Uterus (tissue), 4 donors: ENCODE data around the gene CDT1. TPM values are rescaled to one million over a fixed set of nuclear protein-coding genes. Genes with fewer than 3 reads are reported as not detected.
"Not testable (repeated sequence)": the region's sequence is repeated elsewhere in the genome, so short reads cannot be mapped to it uniquely, and the experiment has no call there.

ENCODE experiments used
- DNase-seq, 2 donors: peaks; one replicate each; pipeline ENCODE4 v3.0.0-alpha.2; 2019 to 2020
- H3K27ac ChIP-seq, 2 donors: fragments of 200-600 bp; sonication (generic); 1 replicate in 1 of 2; 2 replicates in 1 of 2; pipeline ENCODE4 v1.5.1; 2016 to 2018
- H3K27me3 ChIP-seq, 2 donors: fragments of 200-600 bp; sonication (generic); one replicate each; pipeline ENCODE4 v1.5.1; 2018 to 2019; ENCODE audit warnings: control low read depth in 1 of 2
- H3K36me3 ChIP-seq, 2 donors: fragments of 200-600 bp; sonication (generic); one replicate each; pipeline ENCODE4 v1.5.1; 2019; ENCODE audit warnings: control low read depth in 1 of 2
- H3K4me1 ChIP-seq, 2 donors: fragments of 200-600 bp; sonication (generic); one replicate each; pipeline ENCODE4 v1.5.1; 2018 to 2019; ENCODE audit warnings: control low read depth in 1 of 2
- H3K4me3 ChIP-seq, 2 donors: fragments of 200-600 bp; sonication (generic); 1 replicate in 1 of 2; 2 replicates in 1 of 2; pipeline ENCODE4 v1.5.1; 2018 to 2019; ENCODE audit warnings: mild to moderate bottlenecking in 1 of 2
- H3K9me3 ChIP-seq, 2 donors: fragments of 200-600 bp; sonication (generic); one replicate each; pipeline ENCODE4 v1.5.1; 2019; ENCODE audit warnings: control low read depth in 1 of 2
- POLR2A ChIP-seq, 2 donors: fragments of 450-650 bp; IDR thresholded peaks; one replicate each; pipeline ENCODE4 v1.6.1; 2016; ENCODE audit warnings: antibody characterized with exemption in 2 of 2, mild to moderate bottlenecking in 1 of 2, moderate library complexity in 1 of 2
- intact Hi-C: fragments of 100-400 bp; cut with DNase I; formaldehyde crosslinking; loops from one replicate; pipeline ENCODE4 v1.15.1; 2023; ENCODE audit warnings: low total_unique reads
- total RNA-seq, 4 donors: library from RNA; depleted of rRNA in 3 of 4; stranded (reverse); fragments of >200 nt in 3 of 4; gene quantifications; one replicate each; pipeline versions ENCODE4 v1.1.0 to v1.2.4, GENCODE V29; 2014 to 2023
- TF ChIP-seq, protein P1 (sequence below), 4 experiments: fragments of 200-600 bp in 2 of 4; fragments of 450-650 bp in 2 of 4; sonication (generic) in 2 of 4; IDR thresholded peaks; one replicate each; pipeline ENCODE4 v1.5.1; 2016 to 2019; ENCODE audit warnings: antibody characterized with exemption in 4 of 4, mild to moderate bottlenecking in 2 of 4, moderate library complexity in 1 of 4
- donor health status: DM: yes; HTN: yes; CAD: no.

The CDT1 gene
- total RNA-seq, 4 donors from 2014 or later: 0.34 to 6.6 TPM; not detected in 2

DNA sequence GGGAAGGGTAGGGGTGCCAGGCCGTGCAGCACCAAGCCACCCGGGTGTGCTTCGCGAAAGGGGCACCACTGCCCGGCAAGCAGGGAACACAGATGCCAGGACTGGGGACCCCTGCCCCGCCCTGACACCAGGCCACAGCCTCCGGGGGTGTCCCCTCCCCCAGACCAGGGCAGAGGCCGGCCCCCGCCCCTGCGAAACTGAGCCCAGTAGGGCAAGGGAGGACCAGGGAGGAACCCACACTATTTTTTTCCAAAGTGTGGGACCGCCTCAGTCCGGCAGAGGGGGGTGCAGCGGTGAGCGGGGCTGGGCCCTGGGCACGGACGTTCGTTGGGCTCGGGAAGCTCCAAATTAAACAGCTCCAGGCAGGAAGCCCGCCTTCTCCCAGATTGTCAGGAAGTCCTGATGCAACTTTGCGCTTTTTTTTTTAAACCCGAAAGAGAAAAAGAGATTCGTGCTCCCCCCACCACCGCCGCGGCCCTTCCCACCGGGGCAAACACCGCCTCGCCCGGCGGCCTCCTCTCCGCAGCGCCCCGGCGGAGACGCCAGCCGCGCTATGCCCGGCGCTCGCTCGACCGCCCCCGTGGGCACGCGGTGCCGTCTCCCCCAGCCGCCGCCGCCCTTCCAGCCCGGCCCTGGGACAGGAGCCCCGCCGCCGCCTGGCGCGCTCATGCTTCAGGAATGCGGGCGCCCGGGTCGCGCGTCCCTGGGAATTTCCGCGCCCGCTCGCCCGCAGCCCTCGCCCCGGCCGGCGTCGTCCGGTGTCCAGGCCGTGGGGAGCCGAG lies 19.3 kb upstream of the CDT1 start:
- TF ChIP-seq POLR2A (IDR thresholded peaks at IDR 0.05): no peak
- TF ChIP-seq, protein P1, sequence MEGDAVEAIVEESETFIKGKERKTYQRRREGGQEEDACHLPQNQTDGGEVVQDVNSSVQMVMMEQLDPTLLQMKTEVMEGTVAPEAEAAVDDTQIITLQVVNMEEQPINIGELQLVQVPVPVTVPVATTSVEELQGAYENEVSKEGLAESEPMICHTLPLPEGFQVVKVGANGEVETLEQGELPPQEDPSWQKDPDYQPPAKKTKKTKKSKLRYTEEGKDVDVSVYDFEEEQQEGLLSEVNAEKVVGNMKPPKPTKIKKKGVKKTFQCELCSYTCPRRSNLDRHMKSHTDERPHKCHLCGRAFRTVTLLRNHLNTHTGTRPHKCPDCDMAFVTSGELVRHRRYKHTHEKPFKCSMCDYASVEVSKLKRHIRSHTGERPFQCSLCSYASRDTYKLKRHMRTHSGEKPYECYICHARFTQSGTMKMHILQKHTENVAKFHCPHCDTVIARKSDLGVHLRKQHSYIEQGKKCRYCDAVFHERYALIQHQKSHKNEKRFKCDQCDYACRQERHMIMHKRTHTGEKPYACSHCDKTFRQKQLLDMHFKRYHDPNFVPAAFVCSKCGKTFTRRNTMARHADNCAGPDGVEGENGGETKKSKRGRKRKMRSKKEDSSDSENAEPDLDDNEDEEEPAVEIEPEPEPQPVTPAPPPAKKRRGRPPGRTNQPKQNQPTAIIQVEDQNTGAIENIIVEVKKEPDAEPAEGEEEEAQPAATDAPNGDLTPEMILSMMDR (IDR thresholded peaks at IDR 0.05): peak; percentile 33 to 65 (median 48)
- H3K4me3 ChIP-seq: peak overlapping the region; percentile 44 to 97
- intact Hi-C loops: no loop called here
- no peaks in the 10 kb centered on the region for H3K36me3 ChIP-seq
- peaks cover 0 to 9% of the 10 kb centered on the region in 2 donors for H3K4me1 ChIP-seq
- H3K27me3 ChIP-seq: no peaks in the 10 kb centered on the region
- H3K9me3 ChIP-seq: no peaks in the 10 kb centered on the region
- peak; percentile 80 to 85 for DNase-seq
- H3K27ac ChIP-seq: peak overlapping the region; percentile 82 to 97

DNA sequence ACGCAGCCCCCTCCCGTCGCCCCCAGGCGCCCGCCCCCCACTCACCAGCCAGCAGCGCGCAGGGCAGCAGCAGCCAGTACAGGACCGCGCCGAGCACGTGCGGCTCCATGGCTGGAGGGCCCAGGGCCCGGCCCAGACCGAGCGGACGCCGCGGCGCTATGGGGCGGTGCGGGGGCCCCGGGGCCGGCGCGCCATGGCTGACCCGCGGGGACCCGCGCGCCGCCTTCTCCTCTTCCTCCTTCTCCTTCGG lies 18.8 kb upstream of the CDT1 start:
- H3K4me1 ChIP-seq: peaks cover 0 to 4% of the 10 kb centered on the region in 2 donors
- intact Hi-C loops: loop anchor here (5.0 kb wide), 1 partner anchor 42 kb away; no protein-coding TSS in a partner anchor
- H3K27me3 ChIP-seq: no peaks in the 10 kb centered on the region
- peak overlapping the region; percentile 44 to 97 for H3K4me3 ChIP-seq
- DNase-seq: no peak
- TF ChIP-seq, protein P1 (IDR thresholded peaks at IDR 0.05): peak in 1 of 4 experiments; percentile 3
- no peak for TF ChIP-seq POLR2A (IDR thresholded peaks at IDR 0.05)
- H3K9me3 ChIP-seq: no peaks in the 10 kb centered on the region
- peak overlapping the region; percentile 82 to 97 for H3K27ac ChIP-seq
- H3K36me3 ChIP-seq: no peaks in the 10 kb centered on the region

DNA sequence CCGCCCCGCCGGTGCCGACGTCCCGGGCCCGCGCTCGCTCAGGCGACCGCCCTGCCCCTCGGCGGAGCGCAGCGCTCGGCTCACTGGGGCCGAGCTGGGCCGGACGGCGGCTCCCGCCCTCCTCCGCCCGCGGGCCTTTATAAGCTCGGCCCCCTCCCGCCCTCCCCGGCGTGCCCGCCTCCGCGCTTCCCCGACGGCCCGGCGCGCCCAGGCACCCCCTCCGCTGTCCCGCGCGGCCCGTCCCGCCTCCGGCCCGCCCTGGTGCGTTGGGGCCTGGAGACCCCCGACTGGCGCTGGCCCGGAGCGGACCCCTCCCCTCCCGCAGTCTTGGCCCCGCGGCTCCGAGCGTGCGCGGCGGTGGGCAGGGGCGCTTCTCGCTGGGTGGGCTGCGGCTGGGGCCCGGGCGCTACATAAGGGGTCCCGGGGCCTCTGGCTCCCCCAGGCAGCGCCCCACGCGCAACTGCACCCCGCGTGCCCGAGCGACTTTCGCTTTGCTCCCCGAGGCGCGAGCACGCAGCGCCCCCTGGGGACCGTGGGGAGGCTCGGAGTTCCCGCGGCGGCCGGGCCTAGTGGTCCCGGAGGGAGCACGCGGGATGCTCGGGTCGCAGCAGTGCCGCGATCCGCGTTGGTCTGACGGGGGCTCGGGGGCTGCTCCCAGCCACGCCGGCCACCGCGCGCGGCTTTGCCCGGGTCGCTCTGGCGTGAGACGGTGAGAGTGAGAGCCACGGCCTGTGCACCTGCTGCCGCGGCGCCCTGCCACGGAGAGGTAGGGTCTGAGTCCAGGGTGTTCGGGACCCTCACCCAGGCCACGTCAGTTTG lies 18.3 kb upstream of the CDT1 start, which contains the start of gene PIEZO1:
TSS of gene PIEZO1 (minus strand) at position 115 of the 819 bp plus-strand sequence. CDS start 256 bp downstream, outside the sequence.
- Histone ChIP-seq H3K27me3 (no peaks in the 10 kb centered on the region), H3K36me3 (no peaks in the 10 kb centered on the region), H3K4me1 (no peaks in the 10 kb centered on the region), H3K9me3 (no peaks in the 10 kb centered on the region), H3K4me3 (peak within 1 kb of the TSS; percentile 44 to 97), H3K27ac (peak within 1 kb of the TSS; percentile 82 to 97)
- peak; percentile 76 to 80 for DNase-seq
- intact Hi-C loops: loop anchor here (5.0 kb wide), 1 partner anchor 43 kb away; no protein-coding TSS in a partner anchor
- TF ChIP-seq, protein P1 (IDR thresholded peaks at IDR 0.05): peak; percentile 81 to 98 (median 96)
- TF ChIP-seq POLR2A (IDR thresholded peaks at IDR 0.05): peak; percentile 27 to 62

DNA sequence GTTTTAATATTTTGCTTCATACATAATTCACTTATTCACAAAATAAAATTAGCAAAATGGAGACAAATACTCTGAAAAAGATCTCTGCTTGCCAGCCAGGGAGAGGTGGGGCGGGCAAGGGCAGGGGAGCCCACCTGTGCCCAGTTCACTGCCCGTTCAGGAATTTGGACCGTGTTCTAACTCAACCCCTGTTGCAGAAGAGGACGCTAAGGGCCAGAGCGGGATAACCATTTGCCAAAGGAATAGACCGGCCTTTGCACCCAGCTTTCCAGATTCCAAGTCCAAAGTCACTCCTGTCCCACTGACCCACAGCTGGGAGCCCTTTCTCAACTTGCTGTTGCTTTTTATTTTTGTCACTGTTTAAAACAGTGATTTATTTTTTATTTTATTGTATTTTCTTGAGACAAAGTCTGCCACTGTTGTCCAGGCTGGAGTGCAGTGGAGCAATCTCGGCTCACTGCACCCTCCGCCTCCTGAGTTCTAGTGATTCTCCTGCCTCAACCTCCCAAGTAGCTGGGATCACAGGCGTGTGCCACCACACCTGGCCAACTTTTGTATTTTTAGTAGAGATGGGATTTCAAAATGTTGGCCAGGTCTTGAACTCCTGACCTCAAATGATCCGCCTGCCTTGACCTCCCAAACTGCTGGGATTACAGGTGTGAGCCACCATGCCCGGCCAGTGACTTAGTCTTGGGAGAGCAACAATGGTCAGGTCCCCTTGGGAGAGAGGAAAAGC lies 15.8 kb upstream of the CDT1 start:
- Histone ChIP-seq H3K27ac (no peak overlapping the region), H3K9me3 (no peaks in the 10 kb centered on the region), H3K27me3 (no peaks in the 10 kb centered on the region), H3K4me3 (no peak overlapping the region), H3K4me1 (no peaks in the 10 kb centered on the region), H3K36me3 (no peaks in the 10 kb centered on the region)
- TF ChIP-seq POLR2A (IDR thresholded peaks at IDR 0.05): no peak
- TF ChIP-seq, protein P1 (IDR thresholded peaks at IDR 0.05): no peak
- DNase-seq: no peak
- intact Hi-C loops: loop anchor here (5.0 kb wide), 1 partner anchor 45 kb away; no protein-coding TSS in a partner anchor

DNA sequence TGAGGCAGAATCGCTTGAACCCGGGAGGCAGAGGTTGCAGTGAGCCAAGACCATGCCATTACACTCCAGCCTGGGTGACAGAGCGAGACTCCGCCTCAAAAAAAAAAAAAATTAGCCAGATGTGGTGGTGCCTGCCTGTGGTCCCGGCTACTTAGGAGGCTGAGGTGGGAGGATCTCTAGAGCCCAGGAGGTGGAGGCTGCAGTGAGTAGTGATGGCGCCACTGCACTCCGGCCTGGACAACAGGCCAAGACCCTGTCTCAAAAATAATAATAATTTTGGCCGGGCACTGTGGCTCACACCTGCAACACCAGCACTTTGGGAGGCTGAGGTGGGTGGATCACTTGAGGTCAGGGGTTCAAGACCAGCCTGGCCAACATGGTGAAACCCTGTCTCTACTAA lies 14.8 kb upstream of the CDT1 start:
- intact Hi-C loops: loop anchor here (5.0 kb wide), 1 partner anchor 46 kb away; no protein-coding TSS in a partner anchor
- H3K27ac ChIP-seq, H3K36me3 ChIP-seq, DNase-seq, H3K4me3 ChIP-seq, H3K27me3 ChIP-seq, H3K9me3 ChIP-seq, H3K4me1 ChIP-seq: not testable (repeated sequence)
